ENCODE measurements around the gene STAT5A.

- no peak for TF ChIP-seq POLR2A (IDR thresholded peaks at IDR 0.05; ENCODE audit: borderline replicate concordance, extremely low read depth, insufficient read depth, insufficient read length)
- TF ChIP-seq JUND (IDR thresholded peaks at IDR 0.05), result no peak
- TF ChIP-seq, protein P1, sequence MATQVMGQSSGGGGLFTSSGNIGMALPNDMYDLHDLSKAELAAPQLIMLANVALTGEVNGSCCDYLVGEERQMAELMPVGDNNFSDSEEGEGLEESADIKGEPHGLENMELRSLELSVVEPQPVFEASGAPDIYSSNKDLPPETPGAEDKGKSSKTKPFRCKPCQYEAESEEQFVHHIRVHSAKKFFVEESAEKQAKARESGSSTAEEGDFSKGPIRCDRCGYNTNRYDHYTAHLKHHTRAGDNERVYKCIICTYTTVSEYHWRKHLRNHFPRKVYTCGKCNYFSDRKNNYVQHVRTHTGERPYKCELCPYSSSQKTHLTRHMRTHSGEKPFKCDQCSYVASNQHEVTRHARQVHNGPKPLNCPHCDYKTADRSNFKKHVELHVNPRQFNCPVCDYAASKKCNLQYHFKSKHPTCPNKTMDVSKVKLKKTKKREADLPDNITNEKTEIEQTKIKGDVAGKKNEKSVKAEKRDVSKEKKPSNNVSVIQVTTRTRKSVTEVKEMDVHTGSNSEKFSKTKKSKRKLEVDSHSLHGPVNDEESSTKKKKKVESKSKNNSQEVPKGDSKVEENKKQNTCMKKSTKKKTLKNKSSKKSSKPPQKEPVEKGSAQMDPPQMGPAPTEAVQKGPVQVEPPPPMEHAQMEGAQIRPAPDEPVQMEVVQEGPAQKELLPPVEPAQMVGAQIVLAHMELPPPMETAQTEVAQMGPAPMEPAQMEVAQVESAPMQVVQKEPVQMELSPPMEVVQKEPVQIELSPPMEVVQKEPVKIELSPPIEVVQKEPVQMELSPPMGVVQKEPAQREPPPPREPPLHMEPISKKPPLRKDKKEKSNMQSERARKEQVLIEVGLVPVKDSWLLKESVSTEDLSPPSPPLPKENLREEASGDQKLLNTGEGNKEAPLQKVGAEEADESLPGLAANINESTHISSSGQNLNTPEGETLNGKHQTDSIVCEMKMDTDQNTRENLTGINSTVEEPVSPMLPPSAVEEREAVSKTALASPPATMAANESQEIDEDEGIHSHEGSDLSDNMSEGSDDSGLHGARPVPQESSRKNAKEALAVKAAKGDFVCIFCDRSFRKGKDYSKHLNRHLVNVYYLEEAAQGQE (IDR thresholded peaks at IDR 0.05; ENCODE audit: low read depth), result no peak
- no peak for TF ChIP-seq CTCF (IDR thresholded peaks at IDR 0.05 in 2 of 3, conservative IDR thresholded peaks at IDR 0.05 in 1 of 3; ENCODE audit: borderline replicate concordance in 1 of 3, insufficient read depth in 1 of 3, low read depth in 2 of 3, low read length in 2 of 3)
These were observed 19.1 kb downstream of the STAT5A start for GRCh38 chr17:42307362-42307927.
